Panc1 (cell line): Measurements from ENCODE around the gene TSNAXIP1. TPM values are rescaled to one million over a fixed set of nuclear protein-coding genes. Genes with fewer than 3 reads are reported as not detected.
"Not testable (repeated sequence)": the region's sequence is repeated elsewhere in the genome, so short reads cannot be mapped to it uniquely, and the experiment has no call there.

Experiments
- ATAC-seq: fragments of 200-7000 bp; cut with Tn5 transposase; 2 replicates; pipeline ENCODE4 v1.9.1; 2020; ENCODE audit warnings: mild to moderate bottlenecking, moderate library complexity
- BruUV-seq: library from RNA; stranded (reverse); fragments of 400-500 nt; replicated peaks from 2 replicates; lab custom pipeline; 2021; lab: Mats Ljungman, UMichigan
- CTCF ChIA-PET: fragments of 300-600 bp; sonication (Branson Sonifier 250); formaldehyde crosslinking; loops from one replicate; lab custom pipeline; 2022; ENCODE audit warnings: antibody characterized with exemption; lab: Charles Lee
- POLR2A ChIA-PET: fragments of 300-600 bp; sonication (Branson Sonifier 250); formaldehyde crosslinking; loops from one replicate; lab custom pipeline; 2022; ENCODE audit warnings: antibody characterized with exemption; lab: Charles Lee
- DNase-seq: peaks from one replicate; pipeline ENCODE4 v3.0.0-alpha.2; 2010; ENCODE audit warnings: low read depth, low spot score
- H3K27ac ChIP-seq: 2 replicates; pipeline ENCODE4 v1.5.1; 2011; ENCODE audit warnings: mild to moderate bottlenecking, low read length, inconsistent platforms
- H3K27me3 ChIP-seq: fragments of 200-500 bp; sonication (Bioruptor generic); 2 replicates; pipeline ENCODE4 v1.6.0; 2014; ENCODE audit warnings: low read length, inconsistent platforms; ENCODE audit not compliant: control insufficient read depth, insufficient read depth
- H3K36me3 ChIP-seq: fragments of 200-500 bp; sonication (Bioruptor generic); 2 replicates; pipeline ENCODE4 v1.5.1; 2014; ENCODE audit warnings: inconsistent platforms, mild to moderate bottlenecking, low read length, moderate library complexity; ENCODE audit not compliant: control insufficient read depth, insufficient read depth
- H3K4me1 ChIP-seq: 2 replicates; pipeline ENCODE4 v1.5.1; 2011; ENCODE audit warnings: inconsistent platforms, mild to moderate bottlenecking, low read length, moderate library complexity; ENCODE audit not compliant: control insufficient read depth, insufficient read depth
- H3K4me3 ChIP-seq, 2 experiments: 2 replicates each; pipeline ENCODE4 v1.5.1; 2011 to 2012; ENCODE audit warnings: low read depth in 2 of 2, low read length in 2 of 2, mild to moderate bottlenecking in 2 of 2, inconsistent platforms in 1 of 2, moderate library complexity in 1 of 2
- H3K9me3 ChIP-seq: fragments of 200-500 bp; sonication (Bioruptor generic); 2 replicates; pipeline ENCODE4 v1.5.1; 2014; ENCODE audit warnings: low read depth, mild to moderate bottlenecking, inconsistent platforms, low read length, moderate library complexity; ENCODE audit not compliant: control insufficient read depth, insufficient read depth
- POLR2AphosphoS5 ChIP-seq: IDR thresholded peaks from 2 replicates; pipeline ENCODE4 v1.6.1; 2012; ENCODE audit warnings: mild to moderate bottlenecking, low read depth, low read length, moderate library complexity
- SIN3A ChIP-seq: IDR thresholded peaks from 2 replicates; pipeline ENCODE4 v1.6.1; 2012; ENCODE audit warnings: low read depth, mild to moderate bottlenecking, low read length, moderate library complexity, borderline replicate concordance; ENCODE audit not compliant: insufficient read depth
- TCF7L2 ChIP-seq: IDR thresholded peaks from 2 replicates; pipeline ENCODE4 v1.6.1; 2011; ENCODE audit warnings: mild to moderate bottlenecking, low read depth, low read length, inconsistent platforms
- in situ Hi-C: cut with HindIII; loops from 2 replicates; pipeline ENCODE4 v1.10.0; 2016; ENCODE audit warnings: low sequenced_read_pairs, low pct_unique_long_range_greater_than_20kb
- intact Hi-C: fragments of 100-400 bp; cut with micrococcal nuclease; formaldehyde crosslinking; loops from one replicate; pipeline ENCODE4 v1.10.0; 2022; ENCODE audit not compliant: unreplicated experiment
- total RNA-seq: library from RNA; stranded (reverse); gene quantifications from one replicate; pipeline ENCODE4 v1.2.1, GENCODE V29; 2021; ENCODE audit not compliant: unreplicated experiment
- TF ChIP-seq, protein P1 (sequence below), 2 experiments: IDR thresholded peaks; 2 replicates each; pipeline ENCODE4 v1.6.1; 2011 to 2012; ENCODE audit warnings: low read depth in 2 of 2, control low read depth in 1 of 2, low read length in 1 of 2, mild to moderate bottlenecking in 1 of 2, moderate library complexity in 1 of 2; ENCODE audit not compliant: insufficient read depth in 1 of 2
- TF ChIP-seq, protein P2 (sequence below): fragments of 450-650 bp; IDR thresholded peaks from 2 replicates; pipeline ENCODE4 v1.5.1; 2017; ENCODE audit warnings: mild to moderate bottlenecking

The TSNAXIP1 gene
- total RNA-seq, 1 experiment from 2014 or later = 1.6 TPM

GRCh38 chr16:67864044-67864443 is 57.4 kb downstream of the TSNAXIP1 start:
- H3K27ac ChIP-seq, H3K27me3 ChIP-seq, H3K9me3 ChIP-seq, H3K36me3 ChIP-seq, in situ Hi-C loops, H3K4me1 ChIP-seq, DNase-seq, ATAC-seq, CTCF ChIA-PET, intact Hi-C loops, BruUV-seq, POLR2A ChIA-PET, H3K4me3 ChIP-seq: not testable (repeated sequence)

GRCh38 chr16:67864594-67864993 is 57.9 kb downstream of the TSNAXIP1 start:
- no peak for ATAC-seq
- Histone ChIP-seq H3K9me3 (no peaks in the 10 kb centered on the region), H3K4me3 (no peak overlapping the region), H3K27me3 (no peaks in the 10 kb centered on the region), H3K27ac (no peak overlapping the region), H3K36me3 (no peaks in the 10 kb centered on the region; the same call in none of the 2 replicates), H3K4me1 (no peaks in the 10 kb centered on the region)
- in situ Hi-C loops (no loop called here), intact Hi-C loops (no loop called here)
- no peak for DNase-seq
- CTCF ChIA-PET = no interaction called here
- POLR2A ChIA-PET = no interaction called here
- TF ChIP-seq SIN3A (no peak), TCF7L2 (no peak), POLR2AphosphoS5 (no peak)
- TF ChIP-seq, protein P1, sequence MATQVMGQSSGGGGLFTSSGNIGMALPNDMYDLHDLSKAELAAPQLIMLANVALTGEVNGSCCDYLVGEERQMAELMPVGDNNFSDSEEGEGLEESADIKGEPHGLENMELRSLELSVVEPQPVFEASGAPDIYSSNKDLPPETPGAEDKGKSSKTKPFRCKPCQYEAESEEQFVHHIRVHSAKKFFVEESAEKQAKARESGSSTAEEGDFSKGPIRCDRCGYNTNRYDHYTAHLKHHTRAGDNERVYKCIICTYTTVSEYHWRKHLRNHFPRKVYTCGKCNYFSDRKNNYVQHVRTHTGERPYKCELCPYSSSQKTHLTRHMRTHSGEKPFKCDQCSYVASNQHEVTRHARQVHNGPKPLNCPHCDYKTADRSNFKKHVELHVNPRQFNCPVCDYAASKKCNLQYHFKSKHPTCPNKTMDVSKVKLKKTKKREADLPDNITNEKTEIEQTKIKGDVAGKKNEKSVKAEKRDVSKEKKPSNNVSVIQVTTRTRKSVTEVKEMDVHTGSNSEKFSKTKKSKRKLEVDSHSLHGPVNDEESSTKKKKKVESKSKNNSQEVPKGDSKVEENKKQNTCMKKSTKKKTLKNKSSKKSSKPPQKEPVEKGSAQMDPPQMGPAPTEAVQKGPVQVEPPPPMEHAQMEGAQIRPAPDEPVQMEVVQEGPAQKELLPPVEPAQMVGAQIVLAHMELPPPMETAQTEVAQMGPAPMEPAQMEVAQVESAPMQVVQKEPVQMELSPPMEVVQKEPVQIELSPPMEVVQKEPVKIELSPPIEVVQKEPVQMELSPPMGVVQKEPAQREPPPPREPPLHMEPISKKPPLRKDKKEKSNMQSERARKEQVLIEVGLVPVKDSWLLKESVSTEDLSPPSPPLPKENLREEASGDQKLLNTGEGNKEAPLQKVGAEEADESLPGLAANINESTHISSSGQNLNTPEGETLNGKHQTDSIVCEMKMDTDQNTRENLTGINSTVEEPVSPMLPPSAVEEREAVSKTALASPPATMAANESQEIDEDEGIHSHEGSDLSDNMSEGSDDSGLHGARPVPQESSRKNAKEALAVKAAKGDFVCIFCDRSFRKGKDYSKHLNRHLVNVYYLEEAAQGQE (IDR thresholded peaks at IDR 0.05; ENCODE audit: insufficient read depth in 1 of 2, low read depth in 2 of 2, low read length in 1 of 2) = no peak
- TF ChIP-seq, protein P2, sequence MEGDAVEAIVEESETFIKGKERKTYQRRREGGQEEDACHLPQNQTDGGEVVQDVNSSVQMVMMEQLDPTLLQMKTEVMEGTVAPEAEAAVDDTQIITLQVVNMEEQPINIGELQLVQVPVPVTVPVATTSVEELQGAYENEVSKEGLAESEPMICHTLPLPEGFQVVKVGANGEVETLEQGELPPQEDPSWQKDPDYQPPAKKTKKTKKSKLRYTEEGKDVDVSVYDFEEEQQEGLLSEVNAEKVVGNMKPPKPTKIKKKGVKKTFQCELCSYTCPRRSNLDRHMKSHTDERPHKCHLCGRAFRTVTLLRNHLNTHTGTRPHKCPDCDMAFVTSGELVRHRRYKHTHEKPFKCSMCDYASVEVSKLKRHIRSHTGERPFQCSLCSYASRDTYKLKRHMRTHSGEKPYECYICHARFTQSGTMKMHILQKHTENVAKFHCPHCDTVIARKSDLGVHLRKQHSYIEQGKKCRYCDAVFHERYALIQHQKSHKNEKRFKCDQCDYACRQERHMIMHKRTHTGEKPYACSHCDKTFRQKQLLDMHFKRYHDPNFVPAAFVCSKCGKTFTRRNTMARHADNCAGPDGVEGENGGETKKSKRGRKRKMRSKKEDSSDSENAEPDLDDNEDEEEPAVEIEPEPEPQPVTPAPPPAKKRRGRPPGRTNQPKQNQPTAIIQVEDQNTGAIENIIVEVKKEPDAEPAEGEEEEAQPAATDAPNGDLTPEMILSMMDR = no peak
- BruUV-seq = no TSS peak

GRCh38 chr16:67865318-67865717 is 58.6 kb downstream of the TSNAXIP1 start:
- ChIA-PET POLR2A (no interaction called here), CTCF (no interaction called here)
- H3K4me1 ChIP-seq = no peaks in the 10 kb centered on the region
- H3K4me3 ChIP-seq = no peak overlapping the region
- TF ChIP-seq TCF7L2 = no peak
- TF ChIP-seq, protein P1 (IDR thresholded peaks at IDR 0.05; ENCODE audit: insufficient read depth in 1 of 2, low read depth in 2 of 2, low read length in 1 of 2) = no peak
- TF ChIP-seq, protein P2 = no peak; the same call in 1 of the 2 replicates
- TF ChIP-seq POLR2AphosphoS5 = no peak
- TF ChIP-seq SIN3A = no peak
- intact Hi-C loops (no loop called here), in situ Hi-C loops (no loop called here)
- no TSS peak for BruUV-seq
- peak; percentile 84; the same call in 1 of the 2 replicates for ATAC-seq
- H3K36me3 ChIP-seq = no peaks in the 10 kb centered on the region; the same call in none of the 2 replicates
- DNase-seq = no peak
- no peaks in the 10 kb centered on the region for H3K9me3 ChIP-seq
- no peak overlapping the region for H3K27ac ChIP-seq
- H3K27me3 ChIP-seq = no peaks in the 10 kb centered on the region
